IMR-90 (cell line): ENCODE results near the gene DLGAP4. TPM values are rescaled to one million over a fixed set of nuclear protein-coding genes. Genes with fewer than 3 reads are reported as not detected.
A peak's percentile ranks its signal among the peaks of the same experiment; 100 is the strongest.

Source experiments
- ATAC-seq: fragments of 200-7000 bp; cut with Tn5 transposase; 2 replicates; pipeline ENCODE4 v1.9.1; 2020; ENCODE audit warnings: low read depth, mild to moderate bottlenecking, moderate library complexity
- BruUV-seq: library from RNA; stranded (reverse); fragments of 400-500 nt; replicated peaks from 2 replicates; lab custom pipeline; 2021; lab: Mats Ljungman, UMichigan
- CTCF ChIA-PET: fragments of 300-600 bp; formaldehyde crosslinking; extraction: SDS; loops from one replicate; lab custom pipeline; 2021; ENCODE audit warnings: antibody characterized with exemption; lab: Yijun Ruan, JAX
- POLR2A ChIA-PET: fragments of 300-600 bp; sonication (Branson Sonifier 250); formaldehyde crosslinking; loops from one replicate; lab custom pipeline; 2022; ENCODE audit warnings: antibody characterized with exemption; ENCODE audit not compliant: unreplicated experiment; lab: Charles Lee
- DNase-seq: peaks from one replicate; pipeline ENCODE4 v3.0.0; 2013
- H2AFZ ChIP-seq: replicated peaks from 2 replicates; pipeline ENCODE3; 2013; ENCODE audit warnings: low read length, mild to moderate bottlenecking; ENCODE audit not compliant: poor library complexity
- H2AK5ac ChIP-seq: 2 replicates; pipeline ENCODE4 v1.6.1; 2013; ENCODE audit warnings: low read depth, low read length, inconsistent platforms
- H2AK9ac ChIP-seq: replicated peaks from 2 replicates; pipeline ENCODE3; 2013; ENCODE audit warnings: mild to moderate bottlenecking, low read depth, low read length, moderate library complexity; ENCODE audit not compliant: poor library complexity
- H2BK120ac ChIP-seq: 2 replicates; pipeline ENCODE4 v1.6.1; 2013; ENCODE audit warnings: low read depth, low read length, inconsistent platforms
- H2BK15ac ChIP-seq: 3 replicates; pipeline ENCODE4 v1.6.1; 2013; ENCODE audit warnings: low read depth, low read length, inconsistent platforms
- H2BK20ac ChIP-seq: 2 replicates; pipeline ENCODE4 v1.6.1; 2013; ENCODE audit warnings: low read depth, mild to moderate bottlenecking, inconsistent platforms, low read length, moderate library complexity
- H2BK5ac ChIP-seq: 2 replicates; pipeline ENCODE4 v1.6.1; 2013; ENCODE audit warnings: mild to moderate bottlenecking, low read depth, low read length, inconsistent platforms; ENCODE audit not compliant: poor library complexity, severe bottlenecking
- H3K14ac ChIP-seq: replicated peaks from 2 replicates; pipeline ENCODE4 v1.6.1; 2013; ENCODE audit warnings: low read depth, low read length, inconsistent platforms
- H3K18ac ChIP-seq: 2 replicates; pipeline ENCODE4 v1.6.1; 2013; ENCODE audit warnings: low read depth, low read length, control low read depth
- H3K23ac ChIP-seq: 2 replicates; pipeline ENCODE4 v1.6.1; 2013; ENCODE audit warnings: low read depth, low read length, inconsistent platforms
- H3K27ac ChIP-seq: 2 replicates; pipeline ENCODE4 v1.5.1; 2013; ENCODE audit warnings: mild to moderate bottlenecking, control low read depth, low read length; ENCODE audit not compliant: insufficient read depth
- H3K27me3 ChIP-seq: 2 replicates; pipeline ENCODE4 v1.6.1; 2013; ENCODE audit warnings: low read length; ENCODE audit not compliant: control insufficient read depth, insufficient read depth
- H3K36me3 ChIP-seq: 2 replicates; pipeline ENCODE4 v1.6.1; 2013; ENCODE audit warnings: low read length, mixed read lengths; ENCODE audit not compliant: control insufficient read depth, insufficient read depth
- H3K4ac ChIP-seq: 2 replicates; pipeline ENCODE4 v1.6.1; 2013; ENCODE audit warnings: low read depth, low read length, inconsistent platforms
- H3K4me1 ChIP-seq: 2 replicates; pipeline ENCODE4 v1.6.1; 2013; ENCODE audit warnings: low read length, mixed read lengths; ENCODE audit not compliant: control insufficient read depth, insufficient read depth
- H3K4me2 ChIP-seq: 2 replicates; pipeline ENCODE4 v1.6.1; 2013; ENCODE audit warnings: low read depth, mild to moderate bottlenecking, control low read depth, low read length, moderate library complexity
- H3K4me3 ChIP-seq: 2 replicates; pipeline ENCODE4 v1.5.1; 2013; ENCODE audit warnings: low read depth, mild to moderate bottlenecking, control low read depth, low read length, moderate library complexity; ENCODE audit not compliant: insufficient read depth
- H3K56ac ChIP-seq: 2 replicates; pipeline ENCODE4 v1.6.1; 2013; ENCODE audit warnings: low read length, inconsistent platforms; ENCODE audit not compliant: insufficient read depth; ENCODE audit errors: extremely low read depth
- H3K79me1 ChIP-seq, 2 experiments: 2 replicates each; pipeline ENCODE4 v1.6.1; 2013; ENCODE audit warnings: low read length in 2 of 2, inconsistent platforms in 1 of 2, low read depth in 1 of 2
- H3K9ac ChIP-seq: 2 replicates; pipeline ENCODE4 v1.6.1; 2013; ENCODE audit warnings: low read depth, low read length, control low read depth
- H3K9me1 ChIP-seq: 2 replicates; pipeline ENCODE4 v1.6.1; 2013; ENCODE audit warnings: low read length, inconsistent platforms; ENCODE audit not compliant: insufficient read depth
- H3K9me3 ChIP-seq: 2 replicates; pipeline ENCODE4 v1.6.1; 2013; ENCODE audit warnings: low read length; ENCODE audit not compliant: control insufficient read depth, insufficient read depth
- H4K20me1 ChIP-seq: 2 replicates; pipeline ENCODE4 v1.6.1; 2013; ENCODE audit warnings: low read length, inconsistent platforms; ENCODE audit not compliant: insufficient read depth
- H4K5ac ChIP-seq: 2 replicates; pipeline ENCODE4 v1.6.1; 2013; ENCODE audit warnings: mild to moderate bottlenecking, low read depth, low read length, control low read depth
- H4K8ac ChIP-seq, 2 experiments: 2 replicates each; pipeline ENCODE4 v1.6.1; 2013; ENCODE audit warnings: low read depth in 2 of 2, low read length in 2 of 2, control low read depth in 1 of 2, inconsistent platforms in 1 of 2
- H4K91ac ChIP-seq: 2 replicates; pipeline ENCODE4 v1.6.1; 2013; ENCODE audit warnings: low read depth, low read length, inconsistent platforms; ENCODE audit not compliant: insufficient read depth
- BHLHE40 ChIP-seq: fragments of 150-350 bp; IDR thresholded peaks from 2 replicates; pipeline ENCODE4 v1.6.1; 2016; ENCODE audit warnings: mild to moderate bottlenecking, low read depth, low read length
- MAZ ChIP-seq: IDR thresholded peaks from 2 replicates; pipeline ENCODE4 v1.6.1; 2012; ENCODE audit warnings: low read depth, mild to moderate bottlenecking, low read length, improper control_type of control experiment, moderate library complexity, borderline replicate concordance
- WGBS, 2 experiments: methylation state at CpG; one replicate each; pipeline versions ENCODE4 v1.1.5 to v1.1.7; 2013; ENCODE audit warnings: missing lambda C conversion rate in 2 of 2; ENCODE audit not compliant: insufficient read length in 1 of 2; ENCODE audit errors: extremely low coverage in 2 of 2; 5-methylcytosine and 5-hydroxymethylcytosine counted together
- dilution Hi-C: fragments of 300-500 bp; cut with HindIII; formaldehyde crosslinking; loops from one replicate; pipeline ENCODE4 v1.14.3; 2018; ENCODE audit warnings: low sequenced_read_pairs; ENCODE audit not compliant: unreplicated experiment
- in situ Hi-C: fragments of 300-500 bp; cut with MboI; formaldehyde crosslinking; loops from 3 replicates; pipeline ENCODE4 v1.14.3; 2019; ENCODE audit warnings: low sequenced_read_pairs, inconsistent platforms, mixed read lengths
- intact Hi-C: fragments of 100-400 bp; cut with micrococcal nuclease; formaldehyde crosslinking; loops from 2 replicates; pipeline ENCODE4 v1.10.0; 2022
- polyA plus RNA-seq, 3 experiments: library from polyadenylated mRNA; depleted of rRNA; stranded (reverse); fragments of >200 nt; gene quantifications; 2 replicates each; pipeline ENCODE4 v1.2.3, GENCODE V29; 2012; ENCODE audit warnings: low replicate concordance in 1 of 3
- total RNA-seq: library from RNA; depleted of rRNA; stranded (reverse); fragments of >200 nt; gene quantifications from 2 replicates; pipeline ENCODE4 v1.2.3, GENCODE V29; 2012

The DLGAP4 gene
- total and polyA plus RNA-seq, 2 of the 4 experiments (the other 2 are of a cell fraction) = 32.3 to 73.2 TPM

DNA sequence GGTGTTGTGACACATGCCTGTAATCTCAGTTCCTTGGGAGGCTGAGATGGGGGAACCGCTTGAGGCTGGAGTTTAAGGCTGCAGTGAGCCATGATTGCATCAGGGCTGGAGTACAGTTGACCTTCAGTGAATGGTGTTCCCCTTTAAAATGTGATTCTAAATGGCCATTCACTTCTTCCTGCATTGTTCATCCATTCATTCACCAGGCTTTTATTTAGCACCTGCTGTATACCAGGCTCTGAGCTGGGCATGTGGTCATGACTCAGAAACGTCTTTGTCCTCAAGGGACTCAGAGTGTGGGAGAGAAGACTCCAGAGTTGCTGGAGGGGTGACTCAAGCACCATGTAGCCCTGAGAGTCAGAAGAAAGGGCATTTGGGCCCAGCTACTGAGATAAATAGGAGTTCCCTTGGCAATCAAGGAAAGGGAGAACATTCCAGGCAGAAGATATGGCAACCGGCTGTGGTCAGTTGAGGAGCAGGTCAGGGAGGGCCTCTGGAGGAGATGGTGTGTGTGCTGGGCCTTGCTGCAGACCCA, 101.1 kb downstream of the DLGAP4 start:
- DNase-seq = peak; percentile 24
- intact Hi-C loops (no loop called here), in situ Hi-C loops (no loop called here), dilution Hi-C loops (no loop called here)
- POLR2A ChIA-PET = no interaction called here
- H2AFZ ChIP-seq = no peak overlapping the region
- H3K4ac ChIP-seq = no peak overlapping the region
- H3K4me3 ChIP-seq = no peak overlapping the region
- no peak overlapping the region for H3K23ac ChIP-seq
- H3K4me1 ChIP-seq = no peaks in the 10 kb centered on the region
- no peaks in the 10 kb centered on the region for H3K36me3 ChIP-seq
- H4K8ac ChIP-seq = no peak overlapping the region
- CTCF ChIA-PET = no interaction called here
- no peak overlapping the region for H2AK5ac ChIP-seq
- WGBS, 2 experiments = no CpG with 5 or more reads among the region's 3 CpGs
- H3K14ac ChIP-seq = no peak overlapping the region
- no peak overlapping the region for H3K27ac ChIP-seq
- H2BK20ac ChIP-seq = no peak overlapping the region
- H3K18ac ChIP-seq = no peak overlapping the region
- no peak overlapping the region for H3K4me2 ChIP-seq
- H3K9me1 ChIP-seq = no peaks in the 10 kb centered on the region
- H3K27me3 ChIP-seq = peaks cover 22% of the 10 kb centered on the region
- no peak overlapping the region for H3K9ac ChIP-seq
- no peak for TF ChIP-seq MAZ
- no peak for TF ChIP-seq BHLHE40
- ATAC-seq = no peak
- no peak overlapping the region for H2BK120ac ChIP-seq
- H4K5ac ChIP-seq = no peak overlapping the region
- H2AK9ac ChIP-seq = no peak overlapping the region
- no peak overlapping the region for H2BK15ac ChIP-seq
- H3K9me3 ChIP-seq = peaks cover 2% of the 10 kb centered on the region; the same call in 1 of the 2 replicates
- H2BK5ac ChIP-seq = no peak overlapping the region
- no peaks in the 10 kb centered on the region for H4K20me1 ChIP-seq
- BruUV-seq = no TSS peak
- H3K79me1 ChIP-seq = no peaks in the 10 kb centered on the region
- H4K91ac ChIP-seq = no peak overlapping the region
- H3K56ac ChIP-seq = no peak overlapping the region
